ENCODE data around the gene BRPF3. TPM values are rescaled to one million over a fixed set of nuclear protein-coding genes. Genes with fewer than 3 reads are reported as not detected.

The BRPF3 gene
- total and polyA plus RNA-seq, 9 of the 15 experiments (the other 6 are each of a cell fraction or from before 2014, with no cell fraction given): 2.2 to 19.3 (median 8.0) TPM

Other genes starting within 250 kb of the BRPF3 start
Only the 7 nearest of the 8 such genes appear.
- not detected in 2 replicates for gene SLC26A8, start 172.1 kb upstream of the BRPF3 start, total RNA-seq (2014; rRNA removed)
- not detected in 2 replicates for gene SLC26A8, start 172.1 kb upstream of the BRPF3 start, total RNA-seq (2014; rRNA removed; fragmentation: Illumina TruSeq; extraction: Trizol)
- gene SLC26A8, start 172.1 kb upstream of the BRPF3 start, total RNA-seq (2015; rRNA removed; fragmentation: Illumina TruSeq; extraction: Trizol): not detected in 2 replicates
- not detected in 2 replicates for gene SLC26A8, start 172.1 kb upstream of the BRPF3 start, total RNA-seq (2021)
- not detected in 2 replicates for gene SLC26A8, start 172.1 kb upstream of the BRPF3 start, polyA plus RNA-seq (2011; rRNA removed)
- not detected in 2 replicates for gene SLC26A8, start 172.1 kb upstream of the BRPF3 start, polyA plus RNA-seq (2014; fragmentation: Illumina TruSeq; extraction: Trizol)
- not detected for gene SLC26A8, start 172.1 kb upstream of the BRPF3 start, polyA plus RNA-seq (2014; fragmentation: Nextera tagmentation; extraction: Ambion mirVana)
- gene SLC26A8, start 172.1 kb upstream of the BRPF3 start, polyA plus RNA-seq (2014; rRNA removed): not detected in 2 replicates
- gene MAPK14, start 168.9 kb upstream of the BRPF3 start, total RNA-seq (2014; rRNA removed): 27.8 and 34.0 TPM in 2 replicates
- 41.5 and 42.5 TPM in 2 replicates for gene MAPK14, start 168.9 kb upstream of the BRPF3 start, total RNA-seq (2014; rRNA removed; fragmentation: Illumina TruSeq; extraction: Trizol)
- gene MAPK14, start 168.9 kb upstream of the BRPF3 start, total RNA-seq (2015; rRNA removed; fragmentation: Illumina TruSeq; extraction: Trizol): 41.9 and 44.9 TPM in 2 replicates
- gene MAPK14, start 168.9 kb upstream of the BRPF3 start, total RNA-seq (2021): 37.2 and 45.4 TPM in 2 replicates
- gene MAPK14, start 168.9 kb upstream of the BRPF3 start, polyA plus RNA-seq (2011; rRNA removed): 57.9 and 62.7 TPM in 2 replicates
- 31.3 and 35.5 TPM in 2 replicates for gene MAPK14, start 168.9 kb upstream of the BRPF3 start, polyA plus RNA-seq (2014; fragmentation: Illumina TruSeq; extraction: Trizol)
- gene MAPK14, start 168.9 kb upstream of the BRPF3 start, polyA plus RNA-seq (2014; fragmentation: Nextera tagmentation; extraction: Ambion mirVana): 10 to 100 TPM in 1 of 2 experiments, 1 to 10 TPM in 1; 8.8 to 11.8 TPM
- gene MAPK14, start 168.9 kb upstream of the BRPF3 start, polyA plus RNA-seq (2014; rRNA removed): 30.1 and 32.7 TPM in 2 replicates
- gene MAPK13, start 66.2 kb upstream of the BRPF3 start, total RNA-seq (2014; rRNA removed): 0.36 and 0.57 TPM in 2 replicates
- gene MAPK13, start 66.2 kb upstream of the BRPF3 start, total RNA-seq (2014; rRNA removed; fragmentation: Illumina TruSeq; extraction: Trizol): 0.11 and 0.16 TPM in 2 replicates
- gene MAPK13, start 66.2 kb upstream of the BRPF3 start, total RNA-seq (2015; rRNA removed; fragmentation: Illumina TruSeq; extraction: Trizol): 0.30 and 0.43 TPM in 2 replicates
- gene MAPK13, start 66.2 kb upstream of the BRPF3 start, total RNA-seq (2021): 0.69 and 0.84 TPM in 2 replicates
- 1.3 and 2.0 TPM in 2 replicates for gene MAPK13, start 66.2 kb upstream of the BRPF3 start, polyA plus RNA-seq (2011; rRNA removed)
- 0.52 and 0.68 TPM in 2 replicates for gene MAPK13, start 66.2 kb upstream of the BRPF3 start, polyA plus RNA-seq (2014; fragmentation: Illumina TruSeq; extraction: Trizol)
- under 1 TPM in 1 of 2 experiments, not detected in 1; 0.03 TPM for gene MAPK13, start 66.2 kb upstream of the BRPF3 start, polyA plus RNA-seq (2014; fragmentation: Nextera tagmentation; extraction: Ambion mirVana)
- 1.00 and 2.3 TPM in 2 replicates for gene MAPK13, start 66.2 kb upstream of the BRPF3 start, polyA plus RNA-seq (2014; rRNA removed)
- gene PNPLA1, start 73.3 kb downstream of the BRPF3 start, total RNA-seq (2014; rRNA removed): 0.27 TPM in 1 of 2 replicates, not detected in the other
- gene PNPLA1, start 73.3 kb downstream of the BRPF3 start, total RNA-seq (2014; rRNA removed; fragmentation: Illumina TruSeq; extraction: Trizol): 0.04 TPM in 1 of 2 replicates, not detected in the other
- 0.14 TPM in 1 of 2 replicates, not detected in the other for gene PNPLA1, start 73.3 kb downstream of the BRPF3 start, total RNA-seq (2015; rRNA removed; fragmentation: Illumina TruSeq; extraction: Trizol)
- 0.11 and 0.13 TPM in 2 replicates for gene PNPLA1, start 73.3 kb downstream of the BRPF3 start, total RNA-seq (2021)
- gene PNPLA1, start 73.3 kb downstream of the BRPF3 start, polyA plus RNA-seq (2011; rRNA removed): not detected in 2 replicates
- 0.16 and 0.17 TPM in 2 replicates for gene PNPLA1, start 73.3 kb downstream of the BRPF3 start, polyA plus RNA-seq (2014; fragmentation: Illumina TruSeq; extraction: Trizol)
- under 1 TPM in 1 of 2 experiments, not detected in 1; 0.08 TPM for gene PNPLA1, start 73.3 kb downstream of the BRPF3 start, polyA plus RNA-seq (2014; fragmentation: Nextera tagmentation; extraction: Ambion mirVana)
- gene PNPLA1, start 73.3 kb downstream of the BRPF3 start, polyA plus RNA-seq (2014; rRNA removed): 0.07 and 0.22 TPM in 2 replicates
- gene BNIP5, start 140.1 kb downstream of the BRPF3 start, total RNA-seq (2014; rRNA removed): not detected in 2 replicates
- gene BNIP5, start 140.1 kb downstream of the BRPF3 start, total RNA-seq (2014; rRNA removed; fragmentation: Illumina TruSeq; extraction: Trizol): not detected in 2 replicates
- gene BNIP5, start 140.1 kb downstream of the BRPF3 start, total RNA-seq (2015; rRNA removed; fragmentation: Illumina TruSeq; extraction: Trizol): not detected in 2 replicates
- gene BNIP5, start 140.1 kb downstream of the BRPF3 start, total RNA-seq (2021): not detected in 2 replicates
- gene BNIP5, start 140.1 kb downstream of the BRPF3 start, polyA plus RNA-seq (2011; rRNA removed): not detected in 2 replicates
- not detected in 2 replicates for gene BNIP5, start 140.1 kb downstream of the BRPF3 start, polyA plus RNA-seq (2014; fragmentation: Illumina TruSeq; extraction: Trizol)
- not detected for gene BNIP5, start 140.1 kb downstream of the BRPF3 start, polyA plus RNA-seq (2014; fragmentation: Nextera tagmentation; extraction: Ambion mirVana)
- gene BNIP5, start 140.1 kb downstream of the BRPF3 start, polyA plus RNA-seq (2014; rRNA removed): not detected in 2 replicates
- 0.12 TPM in 1 of 2 replicates, not detected in the other for gene ETV7, start 190.9 kb downstream of the BRPF3 start, total RNA-seq (2014; rRNA removed)
- gene ETV7, start 190.9 kb downstream of the BRPF3 start, total RNA-seq (2014; rRNA removed; fragmentation: Illumina TruSeq; extraction: Trizol): 0.16 and 0.22 TPM in 2 replicates
- not detected in 2 replicates for gene ETV7, start 190.9 kb downstream of the BRPF3 start, total RNA-seq (2015; rRNA removed; fragmentation: Illumina TruSeq; extraction: Trizol)
- gene ETV7, start 190.9 kb downstream of the BRPF3 start, total RNA-seq (2021): 0.16 and 0.22 TPM in 2 replicates
- 0.07 TPM in 1 of 2 replicates, not detected in the other for gene ETV7, start 190.9 kb downstream of the BRPF3 start, polyA plus RNA-seq (2011; rRNA removed)
- 0.12 and 0.32 TPM in 2 replicates for gene ETV7, start 190.9 kb downstream of the BRPF3 start, polyA plus RNA-seq (2014; fragmentation: Illumina TruSeq; extraction: Trizol)
- gene ETV7, start 190.9 kb downstream of the BRPF3 start, polyA plus RNA-seq (2014; fragmentation: Nextera tagmentation; extraction: Ambion mirVana): under 1 TPM; 0.08 to 0.17 TPM
- gene ETV7, start 190.9 kb downstream of the BRPF3 start, polyA plus RNA-seq (2014; rRNA removed): not detected in 2 replicates
- 0.08 and 0.09 TPM in 2 replicates for gene PXT1, start 246.1 kb downstream of the BRPF3 start, total RNA-seq (2014; rRNA removed)
- 0.11 and 0.13 TPM in 2 replicates for gene PXT1, start 246.1 kb downstream of the BRPF3 start, total RNA-seq (2014; rRNA removed; fragmentation: Illumina TruSeq; extraction: Trizol)
- gene PXT1, start 246.1 kb downstream of the BRPF3 start, total RNA-seq (2015; rRNA removed; fragmentation: Illumina TruSeq; extraction: Trizol): 0.11 TPM in 1 of 2 replicates, not detected in the other
- not detected in 2 replicates for gene PXT1, start 246.1 kb downstream of the BRPF3 start, total RNA-seq (2021)
- 0.04 and 0.10 TPM in 2 replicates for gene PXT1, start 246.1 kb downstream of the BRPF3 start, polyA plus RNA-seq (2011; rRNA removed)
- gene PXT1, start 246.1 kb downstream of the BRPF3 start, polyA plus RNA-seq (2014; fragmentation: Illumina TruSeq; extraction: Trizol): not detected in 2 replicates
- not detected for gene PXT1, start 246.1 kb downstream of the BRPF3 start, polyA plus RNA-seq (2014; fragmentation: Nextera tagmentation; extraction: Ambion mirVana)
- not detected in 2 replicates for gene PXT1, start 246.1 kb downstream of the BRPF3 start, polyA plus RNA-seq (2014; rRNA removed)